Measurements from ENCODE around the gene ESYT2. TPM values are rescaled to one million over a fixed set of nuclear protein-coding genes. Genes with fewer than 3 reads are reported as not detected.

The ESYT2 gene
- total and polyA plus RNA-seq, 9 of the 15 experiments (the other 6 are each of a cell fraction or from before 2014, with no cell fraction given): 5.8 to 86.9 (median 64.7) TPM

DNA sequence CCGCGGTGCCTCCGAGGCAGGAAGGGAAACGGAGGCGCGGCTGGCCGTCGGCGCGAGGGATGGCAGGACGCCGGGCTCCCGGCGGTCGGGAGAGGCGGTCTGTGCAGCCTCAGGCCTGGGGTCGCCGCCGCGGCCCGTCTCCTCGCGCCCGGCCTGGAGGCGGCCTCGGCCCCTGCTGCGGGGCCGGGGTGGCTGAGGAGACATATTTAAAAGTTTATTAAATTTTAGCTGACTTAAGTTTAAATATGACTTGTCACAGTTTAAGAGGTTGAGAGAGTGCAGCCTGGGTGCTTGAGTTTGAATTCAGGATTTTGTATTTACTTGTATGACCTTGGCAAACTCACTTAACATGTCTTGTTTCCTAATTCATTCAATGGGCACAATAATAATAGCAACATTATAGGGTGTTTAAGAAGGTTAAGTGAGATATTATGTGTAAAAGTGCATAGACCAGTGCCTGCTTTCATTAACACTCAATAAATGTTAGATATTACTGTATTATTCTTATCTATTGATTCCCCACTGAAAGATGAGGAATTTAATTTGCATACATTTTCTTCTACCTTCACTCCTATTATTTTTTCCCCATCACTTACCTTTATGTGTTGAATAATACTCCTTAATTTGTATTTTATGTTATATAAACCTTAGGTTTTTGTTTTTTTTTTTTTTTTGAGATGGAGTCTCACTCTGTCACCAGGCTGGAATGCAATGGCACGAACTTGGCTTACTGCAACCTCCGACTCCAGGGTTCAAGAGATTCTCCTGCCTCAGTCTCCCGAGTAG, 27.8 kb upstream of the ESYT2 start:
- Histone ChIP-seq H3K4me2 (ENCODE audit: insufficient read depth, low read length) (peak overlapping the region; percentile 86), H3K4me3 (peak overlapping the region; percentile 80), H3K9me1 (ENCODE audit: control insufficient read depth, insufficient read depth, low read length) (no peaks in the 10 kb centered on the region), H3K4me1 (replicated peaks in 1 of 2; ENCODE audit: control insufficient read depth in 2 of 2, insufficient read depth in 2 of 2, low read length in 2 of 2) (peaks cover 44 to 49% of the 10 kb centered on the region in 2 experiments), H2AFZ (ENCODE audit: low read depth, low read length) (peak overlapping the region; percentile 85), H3K36me3 (ENCODE audit: control insufficient read depth, insufficient read depth, low read length) (peaks cover 15% of the 10 kb centered on the region), H3K27me3 (ENCODE audit: control insufficient read depth in 2 of 2, insufficient read depth in 2 of 2, low read length in 2 of 2) (no peaks in the 10 kb centered on the region), H3K9ac (ENCODE audit: insufficient read depth in 1 of 2, low read depth in 2 of 2, low read length in 2 of 2) (peak overlapping the region; percentile 85 to 93), H3K9me3 (replicated peaks; ENCODE audit: control insufficient read depth, insufficient read depth, low read depth, low read length) (peaks cover 7% of the 10 kb centered on the region; the same call in 1 of the 2 replicates), H3K27ac (ENCODE audit: extremely low read depth, low read depth, low read length) (peak overlapping the region; percentile 78), H3K79me2 (ENCODE audit: control insufficient read depth, insufficient read depth, low read length) (peaks cover 55% of the 10 kb centered on the region), H4K20me1 (replicated peaks; ENCODE audit: control insufficient read depth, insufficient read depth, low read length) (no peaks in the 10 kb centered on the region)
- ChIA-PET CTCF (ENCODE audit: low intra/inter-chr PET ratio) (interaction anchor here (0.6 kb wide), 1 partner anchor 10 kb away, joined by 3 read pairs; no protein-coding TSS in a partner anchor), POLR2A (interaction anchor here (1.0 to 1.7 kb wide), 3 partner anchors 15 to 32 kb away, joined by 3 to 6 read pairs (median 4); partner anchors contain the start of gene ESYT2)
- FAIRE-seq (no peak), ATAC-seq (peak; percentile 34), DNase-seq (ENCODE audit: extremely low read depth in 1 of 4, low spot score in 3 of 4) (peak in 1 of 4 experiments; percentile 66)
- 2% methylated on average over 28 of the region's 31 CpGs for WGBS (ENCODE audit: insufficient coverage, low coverage, missing lambda C conversion rate)
- TSS peak; percentile 34 for BruUV-seq (replicated peaks)
- in situ Hi-C loops (cut with MboI): no loop called here
- intact Hi-C loops (cut with micrococcal nuclease): no loop called here
- TF ChIP-seq, protein P1, sequence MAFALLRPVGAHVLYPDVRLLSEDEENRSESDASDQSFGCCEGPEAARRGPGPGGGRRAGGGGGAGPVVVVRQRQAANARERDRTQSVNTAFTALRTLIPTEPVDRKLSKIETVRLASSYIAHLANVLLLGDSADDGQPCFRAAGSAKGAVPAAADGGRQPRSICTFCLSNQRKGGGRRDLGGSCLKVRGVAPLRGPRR (CRISPR knock-in tag; IDR thresholded peaks at IDR 0.05): no peak
- TF ChIP-seq STAG1 (CRISPR knock-in tag; IDR thresholded peaks at IDR 0.05; ENCODE audit: borderline replicate concordance) (no peak), HDAC6 (IDR thresholded peaks at IDR 0.05; ENCODE audit: low read depth, low read length) (no peak), HDAC3 (IDR thresholded peaks at IDR 0.05; ENCODE audit: borderline replicate concordance, partially characterized antibody) (no peak), ZNF24 (IDR thresholded peaks at IDR 0.05) (no peak), OTX1 (CRISPR knock-in tag; IDR thresholded peaks at IDR 0.05) (no peak), ZNF347 (CRISPR knock-in tag; IDR thresholded peaks at IDR 0.05; ENCODE audit: low read depth) (no peak), SOX6 (IDR thresholded peaks at IDR 0.05) (no peak), HBP1 (CRISPR knock-in tag; IDR thresholded peaks at IDR 0.05) (no peak), SMARCB1 (IDR thresholded peaks at IDR 0.05; ENCODE audit: insufficient read length, low read depth) (no peak), ZBTB7A (IDR thresholded peaks at IDR 0.05; ENCODE audit: borderline replicate concordance, control insufficient read depth, low read depth, low read length) (0 out of 2 replicates have a peak, but pooled peaks have one; percentile 34), MITF (IDR thresholded peaks at IDR 0.05) (no peak), ZBTB26 (CRISPR knock-in tag; IDR thresholded peaks at IDR 0.05) (no peak), CREBBP (IDR thresholded peaks at IDR 0.05; ENCODE audit: low read depth, low read length) (no peak)

All from K562 (cell line).